ENCODE results near the gene MAP4K3. TPM values are rescaled to one million over a fixed set of nuclear protein-coding genes. Genes with fewer than 3 reads are reported as not detected.

The MAP4K3 gene
- total and polyA plus RNA-seq, 7 donors = 8.0 to 96.8 (median 72.1) TPM

DNA sequence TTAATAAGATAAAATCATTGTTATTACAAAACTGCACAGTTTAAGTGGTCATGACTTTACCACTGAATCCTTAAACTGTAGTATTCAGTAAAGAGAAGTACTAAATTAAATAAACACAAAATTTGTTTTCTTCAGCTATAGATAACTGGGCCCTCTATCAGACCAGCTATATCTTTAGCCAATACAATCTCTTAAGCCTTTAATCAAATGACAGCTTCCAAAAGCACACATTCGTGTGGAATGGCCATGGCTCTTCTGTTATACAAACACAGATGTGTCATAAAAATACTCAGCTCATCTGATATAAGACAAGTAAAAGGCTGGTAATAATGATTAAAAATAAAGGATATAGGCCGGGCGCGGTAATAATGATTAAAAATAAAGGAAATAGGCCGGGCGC, 135.7 kb downstream of the MAP4K3 start:
- DNase-seq = no peak
- Histone ChIP-seq H3K4me3 (no peak overlapping the region), H3K4me1 (peaks cover 0 to 6% (median 2%) of the 10 kb centered on the region in 4 donors), H3K9me3 (no peaks in the 10 kb centered on the region), H3K27ac (no peak overlapping the region), H3K27me3 (no peaks in the 10 kb centered on the region), H3K36me3 (peaks cover 0 to 24% (median 0%) of the 10 kb centered on the region in 4 donors)
- intact Hi-C loops (cut with DNase I) = no loop called here
- WGBS, 2 donors = 86 to 91% methylated on average over 6 of the region's 6 CpGs
- TF ChIP-seq, protein P1, sequence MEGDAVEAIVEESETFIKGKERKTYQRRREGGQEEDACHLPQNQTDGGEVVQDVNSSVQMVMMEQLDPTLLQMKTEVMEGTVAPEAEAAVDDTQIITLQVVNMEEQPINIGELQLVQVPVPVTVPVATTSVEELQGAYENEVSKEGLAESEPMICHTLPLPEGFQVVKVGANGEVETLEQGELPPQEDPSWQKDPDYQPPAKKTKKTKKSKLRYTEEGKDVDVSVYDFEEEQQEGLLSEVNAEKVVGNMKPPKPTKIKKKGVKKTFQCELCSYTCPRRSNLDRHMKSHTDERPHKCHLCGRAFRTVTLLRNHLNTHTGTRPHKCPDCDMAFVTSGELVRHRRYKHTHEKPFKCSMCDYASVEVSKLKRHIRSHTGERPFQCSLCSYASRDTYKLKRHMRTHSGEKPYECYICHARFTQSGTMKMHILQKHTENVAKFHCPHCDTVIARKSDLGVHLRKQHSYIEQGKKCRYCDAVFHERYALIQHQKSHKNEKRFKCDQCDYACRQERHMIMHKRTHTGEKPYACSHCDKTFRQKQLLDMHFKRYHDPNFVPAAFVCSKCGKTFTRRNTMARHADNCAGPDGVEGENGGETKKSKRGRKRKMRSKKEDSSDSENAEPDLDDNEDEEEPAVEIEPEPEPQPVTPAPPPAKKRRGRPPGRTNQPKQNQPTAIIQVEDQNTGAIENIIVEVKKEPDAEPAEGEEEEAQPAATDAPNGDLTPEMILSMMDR (IDR thresholded peaks at IDR 0.05) = no peak
- no peak for TF ChIP-seq EP300 (IDR thresholded peaks at IDR 0.05)
- no peak for TF ChIP-seq POLR2A (IDR thresholded peaks at IDR 0.05)
- no peak for TF ChIP-seq POLR2AphosphoS5 (IDR thresholded peaks at IDR 0.05)

DNA sequence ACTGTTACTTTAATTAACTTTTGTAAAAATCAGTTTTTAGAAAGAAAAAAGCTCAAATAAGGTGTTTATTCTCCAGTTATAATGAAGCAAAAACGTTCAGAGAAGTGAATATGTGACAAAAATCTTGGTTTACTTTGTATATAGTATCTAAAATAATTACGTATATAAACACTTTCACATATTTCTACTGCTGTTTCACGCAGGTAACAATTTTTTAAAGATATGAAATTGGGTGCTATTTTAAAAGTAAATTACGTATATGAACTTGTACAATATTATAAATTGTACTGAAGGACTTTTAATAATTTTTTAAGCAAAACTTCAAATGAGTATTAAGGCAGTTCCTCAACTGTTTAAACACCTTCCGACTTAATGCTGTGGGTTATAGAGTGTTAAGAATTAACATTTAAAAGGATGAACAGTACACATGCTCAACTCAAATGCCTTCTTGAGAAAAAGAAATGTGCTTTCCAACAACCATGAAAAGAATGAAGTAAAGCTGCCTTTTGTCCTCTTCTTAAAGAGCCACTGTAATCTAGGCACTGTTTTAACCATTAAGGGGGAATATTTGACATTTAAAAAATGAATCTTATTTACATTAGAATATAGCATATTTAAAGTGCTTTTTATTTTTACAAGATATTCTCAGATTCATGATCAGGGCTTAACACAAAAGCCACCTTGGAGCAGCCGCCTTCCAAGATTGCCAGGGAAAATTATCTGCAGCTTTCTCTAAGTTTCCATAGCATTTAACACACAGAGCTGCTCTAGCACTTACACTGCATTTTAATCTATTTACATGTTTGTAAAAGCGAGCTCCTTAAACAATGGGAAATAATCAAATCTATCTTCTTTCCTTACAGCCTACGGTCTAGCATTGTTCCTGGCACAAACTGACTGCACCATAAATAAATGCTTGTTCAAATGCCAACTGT, 136.8 kb downstream of the MAP4K3 start:
- Histone ChIP-seq H3K36me3 (peaks cover 0 to 26% (median 0%) of the 10 kb centered on the region in 4 donors), H3K27me3 (no peaks in the 10 kb centered on the region), H3K9me3 (no peaks in the 10 kb centered on the region), H3K4me3 (no peak overlapping the region), H3K4me1 (peaks cover 0 to 4% (median 1%) of the 10 kb centered on the region in 4 donors), H3K27ac (no peak overlapping the region)
- WGBS, 2 donors = 77 to 82% methylated on average over 8 of the region's 8 CpGs
- intact Hi-C loops (cut with DNase I) = no loop called here
- DNase-seq = no peak
- TF ChIP-seq EP300 (IDR thresholded peaks at IDR 0.05) = no peak
- TF ChIP-seq, protein P1 (IDR thresholded peaks at IDR 0.05) = no peak
- no peak for TF ChIP-seq POLR2A (IDR thresholded peaks at IDR 0.05)
- TF ChIP-seq POLR2AphosphoS5 (IDR thresholded peaks at IDR 0.05) = no peak

DNA sequence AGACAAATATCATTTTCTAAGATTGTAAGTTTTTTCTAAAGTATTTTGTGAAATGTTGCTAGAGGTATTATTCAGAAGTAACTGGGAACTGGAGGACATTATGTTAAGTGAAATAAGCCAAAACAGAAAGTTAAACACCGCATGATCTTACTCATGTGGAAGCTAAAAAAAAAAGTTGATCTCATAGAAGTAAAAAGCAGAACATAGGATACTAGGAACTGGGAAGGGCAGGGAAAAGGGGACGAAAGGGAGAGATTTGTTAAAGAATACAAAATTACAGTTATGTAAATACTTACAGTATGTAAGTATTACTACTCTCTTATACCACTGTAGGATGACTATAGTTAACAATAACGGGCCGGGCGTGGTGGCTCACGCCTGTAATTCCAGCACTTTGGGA, 146.7 kb downstream of the MAP4K3 start:
- DNase-seq = no peak
- Histone ChIP-seq H3K36me3 (peaks cover 5 to 73% (median 18%) of the 10 kb centered on the region in 4 donors), H3K27me3 (no peaks in the 10 kb centered on the region), H3K4me1 (no peaks in the 10 kb centered on the region), H3K4me3 (no peak overlapping the region), H3K9me3 (no peaks in the 10 kb centered on the region), H3K27ac (no peak overlapping the region)
- 92 to 95% methylated on average over 6 of the region's 6 CpGs for WGBS, 2 donors
- TF ChIP-seq POLR2A (IDR thresholded peaks at IDR 0.05) (no peak), EP300 (IDR thresholded peaks at IDR 0.05) (no peak), POLR2AphosphoS5 (IDR thresholded peaks at IDR 0.05) (no peak)
- TF ChIP-seq, protein P1 (IDR thresholded peaks at IDR 0.05) = no peak
- intact Hi-C loops (cut with DNase I) = no loop called here

DNA sequence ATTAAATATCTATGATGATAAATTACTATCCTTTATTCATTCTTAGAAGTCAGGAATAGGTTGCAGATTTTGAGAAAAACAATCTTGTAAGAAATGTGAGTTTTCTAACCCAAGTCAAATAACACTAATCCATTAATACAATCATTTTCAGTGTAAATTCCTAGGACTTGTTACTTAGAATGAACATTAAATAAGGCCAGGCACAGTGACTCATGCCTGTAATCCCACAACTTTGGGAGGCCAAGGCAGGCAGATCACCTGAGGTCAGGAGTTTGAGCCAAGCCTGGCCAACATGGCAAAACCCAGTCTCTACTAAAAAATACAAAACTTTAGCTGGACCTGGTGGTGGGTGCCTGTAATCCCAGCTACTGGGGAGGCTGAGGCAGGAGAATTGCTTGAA, 147.5 kb downstream of the MAP4K3 start:
- H3K27me3 ChIP-seq = no peaks in the 10 kb centered on the region
- H3K4me3 ChIP-seq = no peak overlapping the region
- no peak for DNase-seq
- no peaks in the 10 kb centered on the region for H3K4me1 ChIP-seq
- H3K9me3 ChIP-seq = no peaks in the 10 kb centered on the region
- intact Hi-C loops (cut with DNase I) = no loop called here
- peaks cover 5 to 82% (median 18%) of the 10 kb centered on the region in 4 donors for H3K36me3 ChIP-seq
- no peak overlapping the region for H3K27ac ChIP-seq
- TF ChIP-seq POLR2AphosphoS5 (IDR thresholded peaks at IDR 0.05) = no peak
- no peak for TF ChIP-seq POLR2A (IDR thresholded peaks at IDR 0.05)
- TF ChIP-seq EP300 (IDR thresholded peaks at IDR 0.05) = no peak
- TF ChIP-seq, protein P1 (IDR thresholded peaks at IDR 0.05) = no peak
